ENCODE data around the gene PCSK7.

DNA sequence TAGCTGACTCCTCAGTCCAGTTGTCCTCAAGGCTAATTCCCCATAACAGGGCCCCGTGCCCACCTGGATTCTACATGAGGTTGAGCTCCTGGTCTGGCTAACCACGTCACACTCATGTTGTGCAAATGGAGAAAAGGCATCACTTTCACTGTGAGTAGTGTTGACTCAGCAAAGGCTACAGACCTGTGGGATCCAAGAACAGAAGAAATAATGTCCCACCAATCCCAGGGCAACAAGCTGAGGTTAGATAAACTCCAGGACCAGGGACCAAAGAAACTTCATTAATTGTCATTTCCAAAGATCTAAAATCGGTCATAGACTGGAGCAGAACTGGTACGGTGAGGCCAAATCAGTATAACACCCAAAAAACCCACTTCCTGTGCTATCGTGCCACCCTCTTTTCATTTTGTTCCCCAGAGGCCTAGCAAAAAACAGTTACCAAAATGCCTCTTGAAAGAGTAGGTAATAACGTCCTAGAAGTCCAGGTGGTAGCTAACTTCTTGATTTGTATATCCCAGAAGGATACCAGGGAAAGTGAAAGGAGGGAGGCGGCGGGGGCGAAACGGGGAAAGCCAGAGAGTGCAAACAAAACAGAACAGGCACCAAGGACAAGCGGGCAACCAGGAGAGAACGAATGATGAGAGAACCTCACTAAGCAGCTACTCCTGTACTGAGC is 1.4 kb downstream of the PCSK7 start:
- TF ChIP-seq, protein P1, sequence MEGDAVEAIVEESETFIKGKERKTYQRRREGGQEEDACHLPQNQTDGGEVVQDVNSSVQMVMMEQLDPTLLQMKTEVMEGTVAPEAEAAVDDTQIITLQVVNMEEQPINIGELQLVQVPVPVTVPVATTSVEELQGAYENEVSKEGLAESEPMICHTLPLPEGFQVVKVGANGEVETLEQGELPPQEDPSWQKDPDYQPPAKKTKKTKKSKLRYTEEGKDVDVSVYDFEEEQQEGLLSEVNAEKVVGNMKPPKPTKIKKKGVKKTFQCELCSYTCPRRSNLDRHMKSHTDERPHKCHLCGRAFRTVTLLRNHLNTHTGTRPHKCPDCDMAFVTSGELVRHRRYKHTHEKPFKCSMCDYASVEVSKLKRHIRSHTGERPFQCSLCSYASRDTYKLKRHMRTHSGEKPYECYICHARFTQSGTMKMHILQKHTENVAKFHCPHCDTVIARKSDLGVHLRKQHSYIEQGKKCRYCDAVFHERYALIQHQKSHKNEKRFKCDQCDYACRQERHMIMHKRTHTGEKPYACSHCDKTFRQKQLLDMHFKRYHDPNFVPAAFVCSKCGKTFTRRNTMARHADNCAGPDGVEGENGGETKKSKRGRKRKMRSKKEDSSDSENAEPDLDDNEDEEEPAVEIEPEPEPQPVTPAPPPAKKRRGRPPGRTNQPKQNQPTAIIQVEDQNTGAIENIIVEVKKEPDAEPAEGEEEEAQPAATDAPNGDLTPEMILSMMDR (IDR thresholded peaks at IDR 0.05; ENCODE audit: insufficient read depth, low read length, poor library complexity, severe bottlenecking), result no peak
- no peak for TF ChIP-seq EZH2phosphoT487 (conservative IDR thresholded peaks at IDR 0.05; ENCODE audit: low read length)
